Activated T-cell treated with anti-CD3 and anti-CD28 coated beads, Interleukin-2, amount 50 U/mL, for 24 hours (primary cell): ENCODE measurements around the gene TENM3.

Experiments
- DNase-seq: peaks from one replicate; pipeline ENCODE4 v3.0.0-alpha.2; 2020
- H3K27ac Mint-ChIP-seq: 2 replicates; pipeline ENCODE4 v1.8.0; 2020; ENCODE audit warnings: mild to moderate bottlenecking, mixed read lengths
- H3K27me3 Mint-ChIP-seq: 2 replicates; pipeline ENCODE4 v1.8.0; 2020; ENCODE audit warnings: mixed read lengths
- H3K36me3 Mint-ChIP-seq: 2 replicates; pipeline ENCODE4 v1.8.0; 2020; ENCODE audit warnings: low read depth, mixed read lengths
- H3K4me1 Mint-ChIP-seq: 2 replicates; pipeline ENCODE4 v1.8.0; 2020; ENCODE audit warnings: low read depth, mixed read lengths
- H3K4me3 Mint-ChIP-seq: 2 replicates; pipeline ENCODE4 v1.8.0; 2020; ENCODE audit warnings: mild to moderate bottlenecking, moderate library complexity, mixed read lengths
- H3K9me3 Mint-ChIP-seq: 2 replicates; pipeline ENCODE4 v1.8.0; 2020; ENCODE audit warnings: mixed read lengths

The TENM3 gene

DNA sequence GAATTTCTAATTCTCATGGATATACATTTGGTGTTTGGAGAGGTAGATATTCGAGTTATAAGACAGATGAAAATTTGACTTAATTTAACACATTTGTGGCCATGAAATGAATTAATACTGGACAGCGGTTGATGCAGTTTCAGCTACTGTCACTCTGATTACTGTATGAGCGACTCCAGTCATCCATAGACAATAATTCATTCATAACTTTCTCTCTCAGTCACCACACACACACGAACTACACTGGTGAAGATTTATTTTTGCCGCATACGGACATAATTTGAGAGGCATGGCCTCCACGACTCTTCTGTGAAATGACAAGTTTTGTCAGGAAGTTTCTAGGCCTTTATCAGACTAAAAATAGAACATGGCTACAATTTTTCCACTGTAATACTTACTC is 177.0 kb downstream of the TENM3 start:
- Mint-ChIP-seq H3K27ac (no peak overlapping the region), H3K4me1 (no peaks in the 10 kb centered on the region), H3K9me3 (peaks cover 3% of the 10 kb centered on the region), H3K27me3 (peaks cover 4% of the 10 kb centered on the region), H3K4me3 (no peak overlapping the region), H3K36me3 (no peaks in the 10 kb centered on the region)
- DNase-seq = no peak

DNA sequence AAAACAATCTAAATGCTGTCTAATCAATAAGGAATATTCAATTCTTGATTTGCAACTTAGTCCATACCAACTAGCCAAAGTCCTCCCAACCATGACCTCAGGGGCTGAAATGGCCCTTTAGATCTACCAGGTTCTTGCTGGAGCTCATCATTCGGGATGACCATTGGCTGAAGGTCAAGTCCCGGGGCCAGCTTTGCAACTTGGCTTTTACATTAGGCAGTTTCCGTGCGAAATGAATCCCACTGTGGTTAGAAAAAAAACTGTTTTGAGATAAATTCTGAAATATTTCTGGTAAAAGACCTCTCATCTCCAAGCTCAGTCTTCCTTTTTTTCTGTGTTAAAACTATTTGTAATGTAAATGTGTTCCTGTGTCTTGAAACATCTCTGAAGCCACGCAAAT is 178.6 kb downstream of the TENM3 start:
- no peak for DNase-seq
- Mint-ChIP-seq H3K27me3 (peaks cover 4% of the 10 kb centered on the region), H3K36me3 (no peaks in the 10 kb centered on the region), H3K4me1 (no peaks in the 10 kb centered on the region), H3K4me3 (no peak overlapping the region), H3K27ac (no peak overlapping the region), H3K9me3 (peaks cover 3% of the 10 kb centered on the region)

DNA sequence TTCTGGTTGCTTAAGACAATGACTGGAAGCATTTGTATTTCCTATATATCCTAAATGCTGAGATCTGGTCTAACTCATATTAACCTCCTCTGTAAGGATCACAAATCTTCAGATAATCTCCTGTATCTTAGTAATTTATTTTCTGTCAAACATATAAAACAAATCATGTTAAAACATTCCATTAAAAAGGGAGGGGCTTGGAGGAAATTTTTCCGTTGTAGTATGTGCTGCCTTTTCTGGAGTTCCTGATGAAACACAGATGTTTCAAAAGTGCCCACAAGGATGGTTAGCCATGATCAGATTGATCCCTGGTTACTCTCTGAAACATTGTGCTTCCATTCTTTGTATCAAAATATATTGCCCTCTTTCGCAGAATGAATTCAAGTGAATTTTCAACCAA is 182.1 kb downstream of the TENM3 start:
- DNase-seq = no peak
- Mint-ChIP-seq H3K9me3 (peaks cover 2% of the 10 kb centered on the region), H3K27me3 (peaks cover 10% of the 10 kb centered on the region), H3K4me1 (no peaks in the 10 kb centered on the region), H3K36me3 (no peaks in the 10 kb centered on the region), H3K4me3 (no peak overlapping the region), H3K27ac (no peak overlapping the region)

DNA sequence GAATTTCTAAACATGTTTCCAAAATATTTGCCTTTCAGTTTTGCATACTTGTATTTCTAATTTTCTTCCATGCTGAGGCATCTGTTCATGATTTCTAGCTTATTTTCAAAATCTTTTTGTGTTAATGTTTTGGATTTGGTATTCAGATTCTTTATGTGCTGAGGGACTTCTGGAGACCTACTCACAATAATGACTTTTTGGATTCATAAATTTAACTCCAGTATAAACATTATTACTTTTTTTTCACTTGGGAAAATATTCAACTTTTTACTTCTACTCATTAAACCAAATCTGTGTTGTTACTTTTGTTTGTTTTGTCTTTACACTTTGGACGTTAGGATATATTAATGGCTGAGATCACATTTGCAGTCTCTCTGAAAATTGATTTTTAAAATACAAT is 183.7 kb downstream of the TENM3 start:
- H3K4me1 Mint-ChIP-seq = no peaks in the 10 kb centered on the region
- H3K27me3 Mint-ChIP-seq = peaks cover 10% of the 10 kb centered on the region
- DNase-seq = no peak
- no peaks in the 10 kb centered on the region for H3K36me3 Mint-ChIP-seq
- H3K4me3 Mint-ChIP-seq = no peak overlapping the region
- H3K27ac Mint-ChIP-seq = no peak overlapping the region
- no peaks in the 10 kb centered on the region for H3K9me3 Mint-ChIP-seq

DNA sequence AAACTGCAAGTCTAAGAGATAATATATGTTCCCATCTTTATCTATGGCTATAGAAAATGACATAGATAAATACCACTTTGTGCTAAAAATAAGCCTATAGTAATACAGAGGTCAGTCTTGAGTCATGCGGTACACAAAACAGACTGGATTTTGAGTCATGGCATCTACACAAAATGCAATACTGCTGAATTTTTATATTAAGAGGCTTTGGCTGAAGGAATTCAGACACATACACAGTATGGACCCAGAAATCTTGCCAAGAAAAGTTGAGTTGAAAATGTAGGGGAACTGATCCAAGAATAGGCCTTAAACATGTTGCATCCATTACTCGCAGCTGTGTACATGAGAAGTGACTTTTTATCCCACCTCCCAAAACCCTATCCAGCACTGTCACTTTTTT is 184.4 kb downstream of the TENM3 start:
- no peaks in the 10 kb centered on the region for H3K9me3 Mint-ChIP-seq
- peaks cover 13% of the 10 kb centered on the region for H3K27me3 Mint-ChIP-seq
- no peak overlapping the region for H3K27ac Mint-ChIP-seq
- H3K4me3 Mint-ChIP-seq = no peak overlapping the region
- no peak for DNase-seq
- H3K4me1 Mint-ChIP-seq = no peaks in the 10 kb centered on the region
- H3K36me3 Mint-ChIP-seq = no peaks in the 10 kb centered on the region

DNA sequence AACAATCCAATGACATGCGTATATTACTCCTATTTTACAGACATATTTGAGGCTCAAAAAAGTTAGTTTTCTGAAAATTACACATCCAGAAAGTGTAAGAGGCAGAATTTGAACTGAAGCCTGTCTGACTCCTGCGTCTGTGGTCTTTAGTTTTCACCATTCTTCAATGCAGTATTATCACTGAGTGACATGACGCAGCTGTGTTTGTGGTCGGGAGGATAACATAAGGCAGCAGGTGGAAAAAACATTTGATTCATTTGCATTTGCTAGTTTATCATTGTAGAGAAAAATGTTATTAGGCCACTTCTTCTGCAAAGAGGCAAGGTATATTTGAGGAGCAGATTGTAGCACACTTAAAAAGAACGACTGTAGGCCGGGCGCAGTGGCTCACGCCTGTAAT is 186.7 kb downstream of the TENM3 start:
- no peaks in the 10 kb centered on the region for H3K36me3 Mint-ChIP-seq
- peaks cover 16% of the 10 kb centered on the region for H3K27me3 Mint-ChIP-seq
- no peak overlapping the region for H3K27ac Mint-ChIP-seq
- no peaks in the 10 kb centered on the region for H3K4me1 Mint-ChIP-seq
- no peaks in the 10 kb centered on the region for H3K9me3 Mint-ChIP-seq
- no peak overlapping the region for H3K4me3 Mint-ChIP-seq
- no peak for DNase-seq

DNA sequence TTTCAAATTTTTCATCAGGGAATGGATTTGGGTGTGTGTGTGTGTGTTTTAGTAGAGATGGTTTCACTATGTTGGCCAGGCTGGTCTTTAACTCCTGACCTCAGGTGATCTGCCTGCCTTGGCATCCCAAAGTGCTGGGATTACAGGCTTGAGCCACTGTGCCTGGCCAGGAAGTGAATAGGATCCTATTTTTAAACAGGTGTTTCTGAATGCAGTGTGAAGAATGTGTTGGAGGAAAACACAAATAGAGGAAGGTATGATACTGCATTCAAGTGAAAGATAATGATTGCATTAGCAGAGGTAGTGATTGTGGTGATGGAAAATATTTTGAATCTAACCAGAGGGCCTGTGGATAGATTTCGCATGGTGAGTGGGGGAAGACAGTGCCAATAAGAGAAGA is 189.6 kb downstream of the TENM3 start:
- DNase-seq = no peak
- no peaks in the 10 kb centered on the region for H3K4me1 Mint-ChIP-seq
- H3K27me3 Mint-ChIP-seq = peaks cover 16% of the 10 kb centered on the region
- H3K9me3 Mint-ChIP-seq = no peaks in the 10 kb centered on the region
- H3K4me3 Mint-ChIP-seq = no peak overlapping the region
- no peak overlapping the region for H3K27ac Mint-ChIP-seq
- H3K36me3 Mint-ChIP-seq = no peaks in the 10 kb centered on the region

DNA sequence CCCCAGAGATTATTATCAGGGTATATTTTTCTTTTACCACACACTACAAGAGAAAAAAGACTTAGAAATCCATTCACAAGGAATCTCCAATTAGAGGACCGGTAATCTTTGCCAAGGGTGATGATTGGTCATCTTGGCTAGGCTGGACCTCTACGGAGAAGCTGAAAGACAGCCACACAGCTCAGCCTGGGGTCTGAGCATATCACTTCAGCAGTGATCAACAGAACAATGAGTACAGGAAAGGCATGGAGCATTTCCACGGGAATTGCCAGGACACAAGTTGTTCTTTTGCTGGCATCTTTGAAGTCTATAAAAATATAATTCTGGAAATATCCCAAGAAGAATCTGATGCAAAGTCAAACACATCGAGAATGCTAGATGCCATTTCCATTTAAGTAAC is 191.5 kb downstream of the TENM3 start:
- H3K4me3 Mint-ChIP-seq = no peak overlapping the region
- peaks cover 13% of the 10 kb centered on the region for H3K27me3 Mint-ChIP-seq
- no peak overlapping the region for H3K27ac Mint-ChIP-seq
- no peaks in the 10 kb centered on the region for H3K9me3 Mint-ChIP-seq
- no peak for DNase-seq
- H3K4me1 Mint-ChIP-seq = no peaks in the 10 kb centered on the region
- H3K36me3 Mint-ChIP-seq = no peaks in the 10 kb centered on the region

DNA sequence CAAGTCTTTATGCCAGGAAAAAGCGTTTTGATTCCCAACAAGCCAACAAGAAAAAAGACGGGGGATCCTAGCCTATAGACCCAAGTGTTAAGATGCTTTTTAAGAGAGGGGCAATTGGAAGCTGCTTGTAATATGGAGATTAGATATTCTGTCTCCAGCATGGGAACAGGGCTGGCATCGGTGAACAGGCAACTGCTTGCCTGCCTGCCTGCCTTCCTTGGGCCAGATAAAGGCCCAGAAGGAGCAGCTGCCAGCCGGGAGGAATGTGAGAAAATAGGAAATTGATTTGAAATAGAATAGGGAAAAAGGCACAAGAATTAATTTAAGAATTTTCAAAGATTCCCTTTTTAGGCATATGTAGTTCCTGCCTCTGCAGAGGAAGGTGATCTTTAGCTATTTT is 192.2 kb downstream of the TENM3 start:
- H3K36me3 Mint-ChIP-seq = no peaks in the 10 kb centered on the region
- DNase-seq = no peak
- H3K4me1 Mint-ChIP-seq = no peaks in the 10 kb centered on the region
- no peak overlapping the region for H3K4me3 Mint-ChIP-seq
- no peak overlapping the region for H3K27ac Mint-ChIP-seq
- H3K27me3 Mint-ChIP-seq = peaks cover 9% of the 10 kb centered on the region
- no peaks in the 10 kb centered on the region for H3K9me3 Mint-ChIP-seq

DNA sequence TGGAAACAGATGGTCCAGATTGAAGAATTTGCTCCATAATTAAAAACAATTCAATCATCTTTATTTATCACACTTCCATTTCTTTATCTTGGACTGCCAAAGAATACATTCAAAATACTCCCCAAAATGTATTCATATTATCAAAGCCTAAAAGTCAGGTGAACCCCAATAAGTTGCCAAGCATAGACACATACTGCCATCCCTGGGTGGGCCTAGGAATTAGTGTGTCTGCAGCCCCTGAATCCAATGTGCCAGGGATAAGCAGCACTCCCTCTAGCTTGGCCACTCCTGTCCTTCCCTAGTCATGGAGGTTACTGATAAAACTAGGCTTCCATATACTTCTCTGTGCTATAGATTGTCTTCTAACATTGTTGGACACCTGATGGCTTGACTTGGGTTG is 199.9 kb downstream of the TENM3 start:
- Mint-ChIP-seq H3K27ac (no peak overlapping the region), H3K27me3 (peaks cover 46% of the 10 kb centered on the region), H3K36me3 (no peaks in the 10 kb centered on the region), H3K4me1 (peaks cover 5% of the 10 kb centered on the region), H3K4me3 (no peak overlapping the region), H3K9me3 (no peaks in the 10 kb centered on the region)
- no peak for DNase-seq

DNA sequence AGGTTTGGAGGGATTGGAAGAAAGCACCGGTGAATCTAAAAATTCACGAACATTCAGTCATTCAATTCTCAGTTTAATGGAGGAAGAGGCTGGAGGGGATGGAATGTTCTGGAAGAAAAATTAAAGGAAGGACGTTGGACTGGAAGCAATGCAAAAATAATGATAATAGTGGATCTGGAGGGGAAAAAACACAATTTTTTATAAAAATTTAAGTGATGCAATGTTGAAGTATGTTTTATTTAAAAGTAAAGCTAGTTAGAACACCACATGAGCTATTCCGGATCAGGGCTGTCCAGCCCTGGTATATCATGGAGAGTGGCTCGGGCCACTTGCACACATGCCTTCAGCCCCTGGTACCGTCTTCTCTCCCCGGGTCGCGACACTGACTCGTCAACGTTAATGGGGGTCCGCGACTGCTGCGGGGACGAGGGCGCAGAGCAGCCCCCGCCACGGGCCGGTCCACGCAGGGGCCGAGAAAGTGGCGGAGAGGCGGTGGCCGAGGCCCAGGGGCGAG is 204.6 kb downstream of the TENM3 start:
- Mint-ChIP-seq H3K9me3 (no peaks in the 10 kb centered on the region), H3K4me3 (peak overlapping the region; percentile 41), H3K27ac (no peak overlapping the region), H3K4me1 (peaks cover 20% of the 10 kb centered on the region), H3K36me3 (no peaks in the 10 kb centered on the region), H3K27me3 (peaks cover 78% of the 10 kb centered on the region)
- no peak for DNase-seq

DNA sequence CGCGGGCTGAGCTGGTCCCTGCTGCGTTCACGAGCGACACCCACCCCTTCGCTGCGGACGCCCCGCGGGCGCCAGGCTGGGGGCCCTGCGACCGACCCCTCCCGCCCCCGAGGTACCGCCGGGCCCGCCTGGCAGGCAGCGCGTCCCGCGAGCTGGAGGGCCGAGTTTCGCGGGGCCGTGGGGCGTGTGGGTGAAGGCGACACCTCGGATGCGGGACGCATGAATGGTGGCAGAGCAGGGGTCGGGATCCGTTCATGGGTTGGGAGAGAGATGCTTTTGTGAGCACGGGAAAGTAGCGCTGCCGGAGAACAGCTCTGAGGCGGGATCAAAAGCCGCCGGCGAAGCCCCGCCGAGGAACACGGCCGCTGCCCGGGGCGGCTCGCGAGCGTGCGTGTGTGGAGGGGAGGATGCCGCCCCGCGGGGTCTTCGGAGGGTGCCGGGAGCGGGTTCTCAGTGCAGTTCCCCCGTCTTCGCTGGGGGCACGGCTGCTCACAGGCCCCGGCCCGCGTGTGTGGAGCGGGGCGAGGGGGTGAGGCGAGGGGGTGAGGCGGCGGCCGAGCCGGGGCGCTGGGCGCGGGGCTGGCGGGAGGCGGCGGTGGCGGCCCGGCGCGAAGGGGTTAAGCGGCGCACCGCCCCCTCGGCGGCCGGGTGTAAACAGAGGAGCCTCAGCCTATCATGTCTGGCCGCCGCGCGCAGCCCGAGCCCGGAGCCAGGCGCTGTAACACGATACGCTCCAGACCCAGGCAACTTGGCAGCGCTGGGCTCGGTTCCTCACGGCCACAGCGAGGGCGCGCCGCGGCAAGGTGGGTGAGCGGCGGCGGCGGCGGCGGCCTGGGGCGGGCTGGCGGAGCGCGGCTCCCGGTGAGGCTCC is 205.3 kb downstream of the TENM3 start:
- peak; percentile 66 for DNase-seq
- Mint-ChIP-seq H3K4me3 (peak overlapping the region; percentile 73), H3K27ac (no peak overlapping the region), H3K4me1 (peaks cover 20% of the 10 kb centered on the region), H3K27me3 (peaks cover 79% of the 10 kb centered on the region), H3K9me3 (no peaks in the 10 kb centered on the region), H3K36me3 (no peaks in the 10 kb centered on the region)

DNA sequence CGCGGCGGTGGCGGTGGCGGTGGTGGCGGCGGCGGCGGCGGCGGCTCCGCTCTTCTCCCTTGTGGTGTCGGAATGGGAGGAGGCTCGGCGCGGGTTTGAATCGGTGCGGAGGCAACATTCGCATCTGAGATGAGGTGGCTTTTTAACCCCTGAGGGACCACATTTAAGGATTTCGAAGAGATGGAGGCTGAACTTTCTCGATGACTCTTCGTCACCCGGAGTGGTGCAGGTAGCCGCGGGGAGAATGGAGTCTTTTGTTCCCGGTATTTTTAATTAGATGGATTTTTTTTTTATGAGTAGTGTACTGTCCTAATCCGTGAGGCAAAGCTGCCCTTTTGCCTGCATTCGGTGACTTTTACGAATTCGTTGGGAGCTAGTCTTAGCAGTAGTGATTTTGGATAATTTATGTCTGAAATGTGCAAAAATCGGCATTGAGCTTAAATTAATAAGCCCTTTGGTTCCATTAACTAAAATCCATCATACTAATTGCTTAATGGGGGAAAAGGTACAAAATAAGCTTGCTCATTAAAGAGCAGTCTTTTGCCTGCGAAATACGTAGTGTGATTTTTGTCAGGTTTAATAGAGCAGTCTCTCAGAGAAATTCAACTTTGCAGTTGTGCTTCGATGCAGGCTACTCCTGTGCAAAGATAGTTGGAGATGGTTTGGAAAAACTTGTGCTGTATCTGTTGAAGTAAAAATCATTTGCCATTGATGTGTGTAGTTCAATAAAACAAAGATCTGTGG is 206.2 kb downstream of the TENM3 start:
- DNase-seq = no peak
- no peaks in the 10 kb centered on the region for H3K36me3 Mint-ChIP-seq
- H3K4me1 Mint-ChIP-seq = peaks cover 20% of the 10 kb centered on the region
- H3K27me3 Mint-ChIP-seq = peaks cover 80% of the 10 kb centered on the region
- no peaks in the 10 kb centered on the region for H3K9me3 Mint-ChIP-seq
- peak overlapping the region; percentile 69 for H3K4me3 Mint-ChIP-seq
- no peak overlapping the region for H3K27ac Mint-ChIP-seq

DNA sequence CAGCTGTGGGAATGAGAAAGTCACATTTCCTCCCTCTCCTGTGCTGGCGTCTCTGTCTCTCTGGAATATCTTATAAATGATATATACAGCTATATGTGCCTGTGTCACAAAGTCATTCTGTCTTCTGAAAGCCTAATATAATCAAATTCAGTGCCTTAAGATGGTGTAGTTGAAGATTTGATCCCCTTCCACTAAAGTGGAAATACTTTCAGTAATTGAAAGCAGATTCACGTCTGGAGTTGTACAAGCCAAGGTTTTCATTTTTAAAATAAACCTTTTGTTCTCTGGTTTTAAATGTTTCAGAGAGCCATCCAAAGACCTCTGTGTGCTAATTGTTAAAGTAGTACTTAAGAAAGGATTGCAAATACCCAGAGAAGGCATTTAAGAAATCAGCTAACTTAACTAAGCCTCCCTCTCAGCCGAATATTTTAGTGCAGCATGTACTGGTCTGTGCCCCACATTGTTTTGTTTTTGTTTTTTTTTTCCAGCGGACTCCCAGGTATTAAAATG is 206.8 kb downstream of the TENM3 start:
- no peak for DNase-seq
- peaks cover 20% of the 10 kb centered on the region for H3K4me1 Mint-ChIP-seq
- H3K27me3 Mint-ChIP-seq = peaks cover 78% of the 10 kb centered on the region
- H3K36me3 Mint-ChIP-seq = no peaks in the 10 kb centered on the region
- H3K4me3 Mint-ChIP-seq = peak overlapping the region; percentile 69
- no peak overlapping the region for H3K27ac Mint-ChIP-seq
- no peaks in the 10 kb centered on the region for H3K9me3 Mint-ChIP-seq

DNA sequence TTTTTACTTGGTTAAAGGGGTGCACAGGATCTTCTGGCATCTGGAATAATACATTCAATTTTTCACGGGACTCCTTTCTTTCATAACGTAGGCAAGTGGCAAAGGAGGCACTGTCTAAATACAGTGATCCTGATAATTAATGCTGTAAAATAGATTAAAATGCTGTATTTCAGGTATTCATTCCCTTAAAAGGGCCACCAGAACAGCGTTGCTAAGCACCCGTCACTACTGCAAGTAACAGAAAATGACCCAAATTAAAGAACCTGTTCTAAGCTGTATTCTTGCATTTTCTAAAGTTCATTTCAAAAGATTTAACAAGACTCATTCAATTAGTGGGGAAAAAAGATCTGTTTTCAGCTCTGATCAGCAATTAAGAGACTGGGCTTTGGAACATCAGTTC is 208.2 kb downstream of the TENM3 start:
- no peak overlapping the region for H3K27ac Mint-ChIP-seq
- no peaks in the 10 kb centered on the region for H3K9me3 Mint-ChIP-seq

More for the DNA sequence above, 208.2 kb downstream of the TENM3 start:
- no peaks in the 10 kb centered on the region for H3K36me3 Mint-ChIP-seq
- no peak for DNase-seq
- no peak overlapping the region for H3K4me3 Mint-ChIP-seq
- H3K27me3 Mint-ChIP-seq = peaks cover 70% of the 10 kb centered on the region
- H3K4me1 Mint-ChIP-seq = peaks cover 20% of the 10 kb centered on the region
